NCI-H2171 treated with DMSO at 0.1 percent for 48 hours (cell line): ENCODE measurements around the gene E2F2.

Experiments used
- DNase-seq: peaks from one replicate; lab custom pipeline; 2025; lab: John Stamatoyannopoulos, UW

The E2F2 gene

GRCh38 chr1:23460519-23460918 is 70.5 kb downstream of the E2F2 start:
- DNase-seq, result no peak

GRCh38 chr1:23459338-23459757 is 71.7 kb downstream of the E2F2 start:
- peak; percentile 4 for DNase-seq
